Suppressor macrophage (primary cell): ENCODE results near the gene TSPAN5.

Experiments
- DNase-seq, 4 experiments: peaks; one replicate each; pipeline ENCODE4 v3.0.0-alpha.2; 2020 to 2022

Gene TSPAN5

DNA sequence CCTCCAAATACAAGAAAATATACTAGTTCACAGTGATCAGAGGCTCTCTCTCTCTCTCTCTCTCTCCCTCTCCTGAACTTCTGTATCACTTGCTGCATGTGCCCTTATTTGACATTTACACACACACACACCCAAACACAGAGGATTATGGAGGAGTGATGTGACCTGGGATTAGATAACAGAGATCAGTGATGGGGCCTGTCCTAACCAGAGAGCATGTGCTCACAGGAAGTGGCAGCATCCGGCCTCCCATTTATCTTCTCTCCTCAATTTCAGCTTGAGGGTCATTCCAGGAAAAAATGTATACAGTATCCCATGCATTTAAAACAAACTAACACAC is 143.0 kb downstream of the TSPAN5 start:
- peak in 1 of 4 experiments; percentile 30 for DNase-seq

GRCh38 chr4:98514741-98515469 is 143.5 kb downstream of the TSPAN5 start:
- peak; percentile 34 to 76 (median 58) for DNase-seq

DNA sequence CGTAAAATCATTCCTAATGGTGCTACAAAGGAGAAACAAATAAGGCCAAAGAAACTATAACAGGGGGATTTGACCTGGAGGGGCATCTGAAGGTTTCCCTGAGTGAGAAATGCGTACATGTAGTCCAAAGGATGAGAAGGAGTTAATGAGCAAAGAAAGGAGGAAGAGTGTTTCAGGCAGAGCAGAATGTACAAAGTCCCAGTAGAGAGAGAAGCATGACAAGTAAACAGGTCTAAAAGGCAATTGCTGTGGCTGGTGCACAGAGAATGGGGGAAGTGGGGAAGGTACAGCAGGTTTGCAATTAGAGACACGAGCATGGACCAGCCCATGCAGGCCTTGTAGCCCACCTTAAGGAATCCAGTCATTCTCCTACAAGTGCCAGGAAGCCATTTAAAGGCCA is 145.5 kb downstream of the TSPAN5 start:
- no peak for DNase-seq

DNA sequence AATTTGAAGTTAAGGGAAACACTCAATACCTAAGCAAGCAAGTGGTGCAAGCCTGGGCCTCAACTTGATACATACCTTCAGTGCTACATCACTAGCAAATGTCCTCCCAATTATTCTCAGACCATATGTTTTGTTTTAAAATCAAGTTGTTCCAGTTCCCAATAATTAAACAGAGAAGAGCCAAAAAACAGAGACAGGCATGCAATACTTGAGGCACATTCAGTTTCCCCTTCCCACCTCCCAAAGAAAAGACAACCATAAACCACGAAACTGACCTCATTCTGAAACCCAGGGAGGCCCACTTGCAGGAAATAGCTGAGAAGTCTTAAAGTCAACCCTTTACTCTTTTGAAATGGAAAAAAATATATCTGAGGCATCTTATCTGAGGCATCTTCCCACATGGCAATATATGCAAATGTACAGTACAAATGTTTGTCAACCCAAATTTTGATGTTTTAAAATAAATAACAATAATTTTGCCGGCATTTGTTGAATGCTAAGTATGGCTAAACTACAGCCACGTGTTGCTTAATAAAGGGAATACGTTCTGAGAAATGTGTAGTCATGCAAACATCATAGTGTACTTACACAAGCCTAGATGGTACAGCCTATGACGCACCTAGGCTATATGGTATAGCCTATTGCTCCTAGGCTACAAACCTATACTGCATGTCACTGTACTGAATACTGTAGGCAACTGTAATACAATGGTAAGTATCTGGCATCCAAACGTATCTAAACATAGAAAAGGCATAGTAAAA is 147.5 kb downstream of the TSPAN5 start:
- peak in 2 of 4 experiments; percentile 19 to 27 for DNase-seq

- no peak for DNase-seq
Measured at GRCh38 chr4:98510340-98510739, 148.1 kb downstream of the TSPAN5 start.

GRCh38 chr4:98509721-98510120 is 148.7 kb downstream of the TSPAN5 start:
- DNase-seq: no peak

DNA sequence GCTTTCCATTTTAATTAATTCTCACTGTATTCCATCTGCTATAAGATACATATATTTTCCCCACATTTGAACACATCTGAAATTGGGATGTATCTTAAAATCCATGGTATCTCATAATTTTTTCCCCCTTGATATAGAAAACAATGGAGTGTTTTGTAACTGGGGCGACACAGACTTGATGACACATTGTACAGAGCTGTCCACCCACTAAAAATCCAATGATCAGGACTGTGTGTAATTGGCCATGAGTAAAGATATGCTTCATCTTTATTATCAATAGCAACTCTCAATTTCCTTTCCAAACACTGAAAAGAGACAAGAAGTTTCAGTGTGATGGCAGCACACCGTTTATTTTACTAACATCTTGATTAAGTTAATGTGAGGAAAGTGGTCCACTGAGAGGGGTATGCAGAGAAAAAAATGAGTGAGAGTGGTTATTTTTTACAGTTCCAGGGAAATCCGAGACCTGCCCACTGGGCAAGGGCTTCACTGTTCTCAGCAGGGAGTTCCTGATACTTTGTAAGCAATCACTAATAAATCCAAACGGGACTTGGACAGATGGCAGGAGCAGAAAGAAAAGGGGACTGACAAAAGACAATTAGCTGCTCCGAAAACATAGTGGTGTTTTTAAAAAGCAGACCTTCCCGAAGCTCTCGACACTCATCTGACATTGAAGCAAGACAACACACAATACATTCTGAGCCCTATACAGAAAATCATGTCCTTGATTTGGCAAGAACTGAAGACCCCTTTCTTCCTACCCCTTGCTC is 149.4 kb downstream of the TSPAN5 start:
- no peak for DNase-seq

GRCh38 chr4:98508248-98508647 is 150.2 kb downstream of the TSPAN5 start:
- no peak for DNase-seq

GRCh38 chr4:98507299-98507698 is 151.1 kb downstream of the TSPAN5 start:
- no peak for DNase-seq

DNA sequence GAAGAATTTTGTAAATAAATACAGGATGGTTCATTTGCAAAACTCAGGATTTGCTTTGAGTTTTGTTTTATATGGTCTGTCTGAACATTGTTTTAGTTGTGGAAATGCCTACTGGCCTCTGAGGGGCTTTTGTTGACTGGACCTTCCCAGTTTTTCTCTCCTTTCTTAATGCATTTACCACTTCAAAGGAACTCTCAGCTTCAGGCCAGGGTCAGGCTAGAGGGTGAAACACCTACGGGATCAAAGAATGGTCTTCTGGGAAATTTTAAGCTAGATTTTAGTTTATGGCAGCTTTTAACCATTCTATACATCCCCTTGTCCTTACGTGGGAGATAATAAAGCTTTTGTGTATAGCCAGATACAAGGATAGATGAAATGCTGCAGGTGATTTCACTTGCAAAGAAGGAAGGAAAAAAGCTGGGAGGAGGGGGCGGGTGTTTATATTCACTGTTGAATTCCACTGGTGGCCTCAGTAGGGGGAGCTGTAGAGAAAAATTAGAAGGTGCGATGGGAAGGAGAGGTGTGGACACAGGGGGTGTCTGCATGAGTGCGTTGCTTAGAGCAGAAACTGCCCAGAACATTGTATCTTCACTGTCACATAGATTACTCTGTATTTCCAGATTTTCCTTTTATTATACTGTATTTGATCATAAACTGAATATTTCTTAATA is 151.8 kb downstream of the TSPAN5 start:
- DNase-seq: no peak

- DNase-seq: no peak
Measured at GRCh38 chr4:98505992-98506391, 152.4 kb downstream of the TSPAN5 start.

DNA sequence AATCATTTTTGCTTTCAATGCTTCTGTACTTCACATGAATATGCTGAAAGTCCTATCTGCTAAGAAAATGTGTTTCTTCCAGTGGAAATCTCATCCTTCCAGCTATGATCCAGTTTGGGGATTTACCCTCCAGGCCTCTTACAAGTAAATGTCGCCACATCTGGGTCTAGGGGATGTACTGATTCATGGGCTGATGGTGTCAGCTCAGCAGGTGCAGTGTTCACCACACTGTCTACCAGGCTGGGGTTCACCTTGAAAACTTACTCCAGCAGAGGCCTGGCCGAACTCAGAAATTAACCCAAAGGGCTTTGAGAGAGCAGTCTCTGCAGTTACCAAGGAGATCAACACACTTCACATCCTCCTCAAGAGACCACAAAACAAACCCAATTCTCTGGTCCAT is 154.3 kb downstream of the TSPAN5 start:
- DNase-seq: no peak

- no peak for DNase-seq
Measured at GRCh38 chr4:98503676-98504075, 154.7 kb downstream of the TSPAN5 start.

GRCh38 chr4:98502624-98503023 is 155.8 kb downstream of the TSPAN5 start:
- DNase-seq: no peak

- no peak for DNase-seq
Measured at GRCh38 chr4:98502031-98502430, 156.4 kb downstream of the TSPAN5 start.

DNA sequence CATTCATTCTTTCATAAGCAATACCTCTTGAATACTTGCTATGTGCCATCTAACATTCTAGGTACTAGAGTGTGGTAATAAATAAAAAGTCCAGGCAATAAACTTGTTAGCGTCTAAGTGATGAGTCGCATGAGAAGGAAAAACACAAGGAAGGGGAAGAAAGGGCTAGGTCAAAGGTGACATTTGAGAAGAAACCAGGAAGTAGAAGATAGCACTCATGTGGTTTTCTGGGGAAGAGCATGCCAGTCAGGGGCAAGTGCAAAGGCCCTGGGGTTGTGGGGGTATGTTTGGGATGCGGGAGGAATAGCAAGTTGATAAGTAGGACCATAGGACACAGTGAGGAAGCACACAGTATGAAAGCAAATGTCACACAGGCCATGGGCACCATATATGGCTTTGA is 157.0 kb downstream of the TSPAN5 start:
- peak in 2 of 4 experiments; percentile 33 to 49 for DNase-seq

- DNase-seq: no peak
Measured at GRCh38 chr4:98498774-98499173, 159.6 kb downstream of the TSPAN5 start.

DNA sequence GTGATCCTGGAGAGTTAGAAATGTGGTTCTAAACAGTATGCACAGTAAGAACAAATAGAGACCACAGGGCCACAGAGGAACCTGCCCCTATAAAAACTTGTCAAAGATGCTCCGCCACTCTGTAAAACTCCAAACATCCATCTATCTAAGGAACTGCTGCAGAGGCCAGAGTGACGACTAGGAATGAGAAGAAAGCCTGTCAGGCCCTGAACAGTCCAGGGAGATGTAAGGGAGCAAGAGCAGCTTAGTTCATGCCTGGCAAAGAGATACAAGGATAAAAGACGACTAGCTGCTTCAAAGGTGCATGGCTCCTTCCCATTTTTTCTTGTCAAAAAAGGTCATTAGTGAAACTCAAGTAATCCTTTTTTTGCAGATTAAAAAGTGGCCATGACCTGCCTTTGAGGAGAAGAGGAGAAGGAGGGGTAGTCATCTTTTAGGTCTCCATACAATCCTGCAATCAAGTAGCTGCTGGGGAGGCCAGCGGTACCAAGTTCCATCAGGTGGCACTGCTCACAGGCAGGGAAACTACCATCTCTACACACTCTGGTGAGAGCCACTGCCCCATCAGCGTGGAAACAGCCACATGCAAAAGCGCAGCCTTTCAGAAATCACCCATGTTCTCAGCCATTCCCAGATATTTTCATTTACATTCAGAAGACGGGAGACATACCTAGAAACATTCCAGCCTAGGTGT is 162.1 kb downstream of the TSPAN5 start:
- no peak for DNase-seq

DNA sequence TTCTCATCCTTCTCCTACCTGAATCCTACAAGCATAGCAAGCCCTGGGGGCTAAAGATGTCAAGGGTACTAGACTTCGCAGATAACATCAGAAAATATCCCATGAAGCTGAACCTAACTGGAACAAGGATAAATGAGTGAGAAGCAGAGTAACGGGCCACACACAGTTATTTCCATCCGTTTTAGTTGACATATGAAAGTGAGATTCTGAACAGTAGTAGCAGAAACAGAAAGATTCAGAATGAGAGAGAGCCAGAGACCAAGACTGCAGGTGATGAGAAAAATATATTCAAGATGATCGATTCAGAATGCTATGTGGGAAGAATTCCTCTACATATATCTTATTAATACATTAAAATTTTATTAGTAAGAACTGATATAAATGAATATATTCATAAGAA is 165.1 kb downstream of the TSPAN5 start:
- no peak for DNase-seq

GRCh38 chr4:98491899-98492559 is 166.4 kb downstream of the TSPAN5 start:
- DNase-seq: no peak

DNA sequence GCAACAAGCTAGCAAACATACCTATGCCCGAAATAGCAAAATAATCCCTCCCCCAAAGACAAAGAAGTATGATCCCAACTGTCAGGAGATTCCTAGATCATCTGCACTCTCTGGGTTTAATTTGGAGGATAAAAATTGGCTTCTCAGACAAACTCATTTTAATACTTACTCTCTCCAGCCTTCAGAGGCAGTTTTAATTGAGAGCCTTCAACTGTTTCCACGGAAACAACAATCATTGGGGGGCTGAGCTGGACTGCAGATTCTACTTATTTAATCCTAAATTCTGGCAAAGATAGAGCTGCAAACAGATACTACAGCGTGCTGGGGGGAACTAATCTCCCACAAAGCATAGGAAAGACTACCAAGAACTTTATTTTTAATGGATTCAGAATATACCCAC is 168.2 kb downstream of the TSPAN5 start:
- DNase-seq: no peak
